Mesenchymal stem cell (in vitro differentiated cells and primary cell): ENCODE results near the gene GTPBP1.

Experiments used
- DNase-seq: peaks from one replicate; pipeline ENCODE4 v3.0.0-alpha.2; 2013
- H2AFZ ChIP-seq: one replicate; pipeline ENCODE4 v1.6.1; 2013; ENCODE audit warnings: low read depth, mild to moderate bottlenecking, control low read depth, inconsistent platforms, low read length, moderate library complexity
- H2AK5ac ChIP-seq: 2 replicates; pipeline ENCODE4 v1.6.1; 2013; ENCODE audit warnings: low read length, moderate library complexity, mild to moderate bottlenecking, inconsistent platforms; ENCODE audit not compliant: severe bottlenecking
- H2BK120ac ChIP-seq: one replicate; pipeline ENCODE4 v1.6.1; 2013; ENCODE audit warnings: low read depth, mild to moderate bottlenecking, inconsistent platforms, low read length, moderate library complexity
- H2BK12ac ChIP-seq, 2 experiments: one replicate each; pipeline ENCODE4 v1.6.1; 2013; ENCODE audit warnings: inconsistent platforms in 2 of 2, low read length in 2 of 2, mild to moderate bottlenecking in 2 of 2, moderate library complexity in 2 of 2, control low read depth in 1 of 2
- H2BK15ac ChIP-seq: one replicate; pipeline ENCODE4 v1.6.1; 2013; ENCODE audit warnings: mild to moderate bottlenecking, low read depth, inconsistent platforms; ENCODE audit not compliant: poor library complexity, severe bottlenecking
- H2BK5ac ChIP-seq: 2 replicates; pipeline ENCODE4 v1.6.1; 2013; ENCODE audit warnings: low read depth, mild to moderate bottlenecking, low read length, control low read depth, inconsistent platforms; ENCODE audit not compliant: poor library complexity, severe bottlenecking
- H3K14ac ChIP-seq, 2 experiments: one replicate each; pipeline ENCODE4 v1.6.1; 2013; ENCODE audit warnings: inconsistent platforms in 2 of 2, low read length in 2 of 2, control low read depth in 1 of 2, mild to moderate bottlenecking in 1 of 2, moderate library complexity in 1 of 2
- H3K18ac ChIP-seq, 2 experiments: one replicate each; pipeline ENCODE4 v1.6.1; 2013; ENCODE audit warnings: inconsistent platforms in 2 of 2, low read length in 2 of 2, control low read depth in 1 of 2, low read depth in 1 of 2, mild to moderate bottlenecking in 1 of 2
- H3K23ac ChIP-seq, 2 experiments: one replicate each; pipeline ENCODE4 v1.6.1; 2013; ENCODE audit warnings: inconsistent platforms in 2 of 2, low read length in 2 of 2, mild to moderate bottlenecking in 2 of 2, moderate library complexity in 2 of 2, control low read depth in 1 of 2
- H3K27ac ChIP-seq: 2 replicates; pipeline ENCODE4 v1.5.1; 2013; ENCODE audit warnings: mild to moderate bottlenecking, moderate library complexity, low read length, control low read depth, inconsistent platforms; ENCODE audit not compliant: poor library complexity, severe bottlenecking
- H3K27me3 ChIP-seq, 2 experiments: 2 replicates each; pipeline versions ENCODE4 v1.6.1 to v1.7.0; 2013; ENCODE audit warnings: low read length in 2 of 2, mild to moderate bottlenecking in 2 of 2, moderate library complexity in 2 of 2, control low read depth in 1 of 2, inconsistent platforms in 1 of 2; ENCODE audit not compliant: control insufficient read depth in 1 of 2, insufficient read depth in 1 of 2
- H3K36me3 ChIP-seq, 2 experiments: 2 replicates each; pipeline versions ENCODE4 v1.6.1 to v1.7.0; 2013; ENCODE audit warnings: low read length in 2 of 2, control low read depth in 1 of 2, inconsistent platforms in 1 of 2, low read depth in 1 of 2, mild to moderate bottlenecking in 1 of 2; ENCODE audit not compliant: insufficient read depth in 2 of 2, control insufficient read depth in 1 of 2
- H3K4ac ChIP-seq, 2 experiments: one replicate each; pipeline ENCODE4 v1.6.1; 2013; ENCODE audit warnings: inconsistent platforms in 2 of 2, low read length in 2 of 2, mild to moderate bottlenecking in 2 of 2, moderate library complexity in 2 of 2, control low read depth in 1 of 2, low read depth in 1 of 2
- H3K4me1 ChIP-seq: 2 replicates; pipeline ENCODE4 v1.6.1; 2013; ENCODE audit warnings: low read depth, low read length, control low read depth; ENCODE audit not compliant: control insufficient read depth, insufficient read depth
- H3K4me2 ChIP-seq: 2 replicates; pipeline ENCODE4 v1.6.1; 2013; ENCODE audit warnings: low read length, mild to moderate bottlenecking, inconsistent platforms; ENCODE audit not compliant: poor library complexity, severe bottlenecking
- H3K4me3 ChIP-seq, 2 experiments: 2 replicates each; pipeline versions ENCODE4 v1.5.1 to v1.7.0; 2013; ENCODE audit warnings: low read length in 2 of 2, mild to moderate bottlenecking in 2 of 2, control low read depth in 1 of 2, low read depth in 1 of 2; ENCODE audit not compliant: insufficient read depth in 1 of 2
- H3K79me1 ChIP-seq: replicated peaks from 2 replicates; pipeline ENCODE4 v1.6.1; 2013; ENCODE audit warnings: mild to moderate bottlenecking, control low read depth, low read length, inconsistent platforms; ENCODE audit not compliant: poor library complexity, severe bottlenecking
- H3K9ac ChIP-seq: 2 replicates; pipeline ENCODE4 v1.7.0; 2013; ENCODE audit warnings: mild to moderate bottlenecking, low read length, moderate library complexity
- H3K9me3 ChIP-seq: 2 replicates; pipeline ENCODE4 v1.7.0; 2013; ENCODE audit warnings: mild to moderate bottlenecking, low read length; ENCODE audit not compliant: control insufficient read depth
- H4K8ac ChIP-seq: one replicate; pipeline ENCODE4 v1.6.1; 2013; ENCODE audit warnings: inconsistent platforms, mild to moderate bottlenecking, low read length, moderate library complexity
- H4K91ac ChIP-seq: one replicate; pipeline ENCODE4 v1.6.1; 2013; ENCODE audit warnings: mild to moderate bottlenecking, low read length, inconsistent platforms
- WGBS: methylation state at CpG from one replicate; pipeline ENCODE4 v1.1.7; 2013; ENCODE audit warnings: mixed read lengths; 5-methylcytosine and 5-hydroxymethylcytosine counted together

Gene GTPBP1

GRCh38 chr22:38724926-38725571 lies 19.3 kb downstream of the GTPBP1 start:
- Histone ChIP-seq H3K27ac (no peak overlapping the region), H3K4me2 (no peak overlapping the region), H3K9me3 (no peaks in the 10 kb centered on the region), H4K91ac (no peak overlapping the region), H2AK5ac (no peak overlapping the region), H2AFZ (no peak overlapping the region), H3K4me1 (peaks cover 3% of the 10 kb centered on the region), H3K18ac (no peak overlapping the region), H2BK12ac (no peak overlapping the region), H3K36me3 (peaks cover 71 to 96% of the 10 kb centered on the region in 2 experiments), H3K79me1 (peaks cover 41% of the 10 kb centered on the region), H3K9ac (peak overlapping the region; percentile 17), H4K8ac (no peak overlapping the region), H3K4ac (no peak overlapping the region), H2BK15ac (no peak overlapping the region), H2BK5ac (no peak overlapping the region), H3K23ac (no peak overlapping the region), H2BK120ac (no peak overlapping the region), H3K27me3 (no peaks in the 10 kb centered on the region), H3K14ac (no peak overlapping the region), H3K4me3 (no peak overlapping the region)
- 90% methylated on average over 3 of the region's 3 CpGs for WGBS
- peak; percentile 61 for DNase-seq

- H3K23ac ChIP-seq, result peak overlapping the region in 1 of 2 experiments; percentile 9
- H2BK15ac ChIP-seq, result no peak overlapping the region
- H3K4me2 ChIP-seq, result no peak overlapping the region
- no peak overlapping the region for H3K27ac ChIP-seq
- H3K4me3 ChIP-seq, result no peak overlapping the region
- no peak overlapping the region for H2BK120ac ChIP-seq
- H4K8ac ChIP-seq, result no peak overlapping the region
- no peak overlapping the region for H3K14ac ChIP-seq
- no peak for DNase-seq
- H3K18ac ChIP-seq, result no peak overlapping the region
- H3K9ac ChIP-seq, result no peak overlapping the region
- no peak overlapping the region for H2AK5ac ChIP-seq
- H2AFZ ChIP-seq, result no peak overlapping the region
- H2BK12ac ChIP-seq, result no peak overlapping the region
- 97% methylated on average over 18 of the region's 18 CpGs for WGBS
- H3K4me1 ChIP-seq, result peaks cover 3% of the 10 kb centered on the region
- H3K36me3 ChIP-seq, result peaks cover 80 to 100% of the 10 kb centered on the region in 2 experiments
- H3K79me1 ChIP-seq, result peaks cover 38% of the 10 kb centered on the region
- H2BK5ac ChIP-seq, result no peak overlapping the region
- no peak overlapping the region for H3K4ac ChIP-seq
- H3K9me3 ChIP-seq, result no peaks in the 10 kb centered on the region
- H4K91ac ChIP-seq, result no peak overlapping the region
- no peaks in the 10 kb centered on the region for H3K27me3 ChIP-seq
Measured at GRCh38 chr22:38725900-38726655, 20.3 kb downstream of the GTPBP1 start.

- H3K4ac ChIP-seq, result no peak overlapping the region
- no peak overlapping the region for H3K23ac ChIP-seq
- no peak overlapping the region for H3K4me2 ChIP-seq
- H2BK12ac ChIP-seq, result no peak overlapping the region
- H3K9ac ChIP-seq, result no peak overlapping the region
- peaks cover 1% of the 10 kb centered on the region for H3K4me1 ChIP-seq
- H3K36me3 ChIP-seq, result peaks cover 83 to 100% of the 10 kb centered on the region in 2 experiments
- WGBS, result 96% methylated on average over 12 of the region's 12 CpGs
- H3K27ac ChIP-seq, result no peak overlapping the region
- no peak overlapping the region for H2BK15ac ChIP-seq
- peaks cover 34% of the 10 kb centered on the region for H3K79me1 ChIP-seq
- H3K4me3 ChIP-seq, result no peak overlapping the region
- H4K8ac ChIP-seq, result no peak overlapping the region
- no peak overlapping the region for H4K91ac ChIP-seq
- no peak overlapping the region for H3K18ac ChIP-seq
- H3K27me3 ChIP-seq, result no peaks in the 10 kb centered on the region
- DNase-seq, result no peak
- no peaks in the 10 kb centered on the region for H3K9me3 ChIP-seq
- no peak overlapping the region for H2AK5ac ChIP-seq
- H2BK120ac ChIP-seq, result no peak overlapping the region
- H3K14ac ChIP-seq, result no peak overlapping the region
- no peak overlapping the region for H2AFZ ChIP-seq
- no peak overlapping the region for H2BK5ac ChIP-seq
Measured at GRCh38 chr22:38727123-38727522, 21.4 kb downstream of the GTPBP1 start.

- Histone ChIP-seq H3K23ac (no peak overlapping the region), H3K9ac (no peak overlapping the region), H3K4ac (no peak overlapping the region), H3K79me1 (peaks cover 33% of the 10 kb centered on the region), H2AK5ac (no peak overlapping the region), H4K91ac (no peak overlapping the region), H2BK12ac (no peak overlapping the region), H3K27me3 (no peaks in the 10 kb centered on the region), H3K4me1 (peaks cover 3% of the 10 kb centered on the region), H3K9me3 (no peaks in the 10 kb centered on the region), H3K4me3 (no peak overlapping the region), H3K4me2 (no peak overlapping the region), H2BK15ac (no peak overlapping the region), H2AFZ (no peak overlapping the region), H2BK120ac (no peak overlapping the region), H3K36me3 (peaks cover 88 to 99% of the 10 kb centered on the region in 2 experiments), H3K27ac (no peak overlapping the region), H4K8ac (no peak overlapping the region), H3K18ac (no peak overlapping the region), H2BK5ac (no peak overlapping the region), H3K14ac (no peak overlapping the region)
- DNase-seq, result no peak
- 96% methylated on average over 15 of the region's 15 CpGs for WGBS
Measured at GRCh38 chr22:38727530-38728451, 22.0 kb downstream of the GTPBP1 start.
